Effector CD8-positive, alpha-beta T cell (primary cell): ENCODE measurements around the gene SATL1.
"Not testable (repeated sequence)": the region's sequence is repeated elsewhere in the genome, so short reads cannot be mapped to it uniquely, and the experiment has no call there.

ENCODE experiments used
- DNase-seq: peaks from one replicate; lab custom pipeline; 2025; lab: John Stamatoyannopoulos, UW

Gene SATL1

DNA sequence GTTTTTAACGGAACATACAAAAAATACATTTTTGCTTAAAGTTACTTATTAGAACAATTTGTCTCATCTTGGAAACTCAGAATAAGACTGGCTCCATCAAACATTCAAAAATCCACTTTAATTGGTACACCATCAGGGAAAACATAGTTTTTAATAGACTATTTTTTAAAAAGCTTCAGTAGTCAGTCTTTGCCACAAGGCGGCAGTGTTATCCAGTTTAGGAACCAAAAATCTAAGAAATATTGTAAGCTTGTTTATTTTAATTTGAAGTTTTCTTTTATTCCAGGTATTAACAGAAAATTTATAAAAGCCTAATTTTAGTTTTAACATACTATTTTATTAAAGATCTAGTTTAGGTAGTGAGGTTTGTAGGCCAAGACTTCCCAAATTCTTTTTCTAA lies 132.2 kb downstream of the SATL1 start:
- no peak for DNase-seq

DNA sequence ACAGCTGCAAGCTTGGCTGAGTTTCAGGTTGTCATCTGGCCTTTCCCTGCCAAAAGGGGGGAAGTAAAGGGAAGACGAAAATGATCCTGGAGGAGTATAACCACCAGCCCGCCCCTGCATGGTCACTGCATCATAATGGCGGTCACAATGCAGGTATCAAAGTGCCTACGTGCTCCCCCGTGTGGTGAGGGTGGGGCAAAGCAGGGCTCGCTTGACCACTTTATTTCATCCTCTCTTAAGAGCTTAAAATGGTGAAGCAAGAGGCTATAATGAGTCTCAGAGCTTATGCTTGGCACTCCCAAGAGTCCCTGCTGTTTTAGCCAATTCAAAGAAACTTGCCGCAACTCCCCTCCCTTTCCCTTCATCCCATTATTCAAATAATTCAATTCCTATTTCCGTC lies 134.3 kb downstream of the SATL1 start:
- DNase-seq, result no peak

DNA sequence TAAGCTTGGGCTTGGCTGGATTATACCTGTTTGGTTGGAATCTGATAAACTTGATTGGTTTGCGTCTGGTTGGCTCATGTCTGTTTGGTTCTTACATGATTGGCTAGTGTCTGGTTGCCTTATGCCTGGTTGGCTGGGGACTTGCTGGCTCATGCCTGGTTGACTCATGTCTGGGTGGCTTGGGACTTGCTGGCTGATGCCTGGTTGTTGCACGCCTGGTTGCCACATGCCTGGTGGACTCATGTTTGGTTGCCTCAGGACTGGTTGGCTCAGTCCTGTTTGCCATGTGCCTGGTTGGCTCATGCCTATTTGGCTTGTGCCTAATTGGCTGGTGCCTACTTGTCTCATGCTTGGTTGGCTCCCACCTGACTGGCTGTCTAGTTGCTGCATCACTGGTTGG lies 135.4 kb downstream of the SATL1 start:
- DNase-seq, result no peak

DNA sequence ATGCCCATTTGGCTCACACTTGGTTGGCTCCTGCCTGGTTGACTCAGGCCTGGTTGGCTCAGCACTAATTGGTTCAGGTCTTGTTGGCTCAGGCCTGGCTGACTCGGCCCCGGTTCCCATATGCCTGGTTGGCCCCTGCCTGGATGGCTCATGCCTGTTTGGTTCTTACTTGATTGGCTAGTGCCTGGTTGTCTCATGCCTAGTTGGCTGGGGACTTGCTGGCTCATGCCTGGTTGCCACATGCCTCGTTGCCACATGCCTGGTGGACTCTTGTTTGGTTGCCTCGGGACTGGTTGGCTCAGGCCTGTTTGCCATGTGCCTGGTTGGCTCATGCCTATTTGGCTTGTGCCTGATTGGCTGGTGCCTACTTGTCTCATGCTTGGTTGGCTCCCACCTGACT lies 136.2 kb downstream of the SATL1 start:
- DNase-seq, result no peak

DNA sequence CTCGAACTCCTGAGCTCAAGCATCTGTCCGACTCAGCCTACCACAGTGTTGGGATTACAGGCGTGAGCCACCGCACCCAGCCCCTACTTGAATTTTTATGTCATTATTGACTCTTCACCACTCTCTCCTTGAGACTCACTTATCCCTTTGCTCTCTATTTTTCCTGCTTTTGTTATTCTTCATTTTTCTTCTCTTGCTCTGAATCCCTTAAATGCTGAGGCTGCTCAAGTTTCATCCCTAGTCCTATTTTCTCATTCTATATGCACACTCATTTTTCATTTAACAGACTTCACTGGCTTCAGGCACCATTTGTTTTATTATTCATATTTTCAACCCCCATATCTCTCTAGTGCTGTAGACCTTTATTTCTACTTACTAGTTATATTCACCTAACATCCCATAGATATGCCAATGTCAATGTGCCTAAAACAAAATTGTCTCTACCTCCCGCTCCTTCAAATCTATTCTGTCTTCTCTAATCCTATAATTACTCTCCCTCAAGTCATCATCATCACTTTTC lies 154.2 kb downstream of the SATL1 start:
- DNase-seq, result no peak

DNA sequence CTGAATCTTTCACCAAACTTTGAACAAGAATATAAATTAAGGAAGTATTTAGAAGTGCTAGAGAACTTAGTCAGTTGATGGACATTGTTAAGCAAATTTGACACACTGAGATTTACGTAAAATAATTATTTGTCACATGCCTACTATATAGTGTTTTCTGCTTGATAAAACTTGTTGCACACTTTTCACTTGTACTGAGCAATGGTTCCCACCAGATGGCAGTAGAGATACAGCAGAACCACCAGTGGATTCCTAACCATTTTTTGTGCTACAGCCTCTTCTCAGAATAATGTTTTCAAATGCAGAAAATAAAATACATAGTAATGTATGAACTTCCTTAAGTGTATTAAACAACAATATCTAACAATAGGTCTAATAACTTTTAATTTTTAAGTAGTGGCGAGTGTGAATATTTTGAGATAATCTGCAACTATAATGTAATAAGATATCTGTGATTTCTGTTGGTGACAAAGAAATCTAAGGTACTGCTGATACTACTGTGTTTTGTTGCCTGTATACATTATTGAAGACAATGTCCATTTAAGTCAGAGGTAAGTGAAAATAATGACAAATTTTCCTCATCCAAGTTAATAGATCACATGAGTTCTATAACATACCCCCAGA lies 158.7 kb downstream of the SATL1 start:
- no peak for DNase-seq

DNA sequence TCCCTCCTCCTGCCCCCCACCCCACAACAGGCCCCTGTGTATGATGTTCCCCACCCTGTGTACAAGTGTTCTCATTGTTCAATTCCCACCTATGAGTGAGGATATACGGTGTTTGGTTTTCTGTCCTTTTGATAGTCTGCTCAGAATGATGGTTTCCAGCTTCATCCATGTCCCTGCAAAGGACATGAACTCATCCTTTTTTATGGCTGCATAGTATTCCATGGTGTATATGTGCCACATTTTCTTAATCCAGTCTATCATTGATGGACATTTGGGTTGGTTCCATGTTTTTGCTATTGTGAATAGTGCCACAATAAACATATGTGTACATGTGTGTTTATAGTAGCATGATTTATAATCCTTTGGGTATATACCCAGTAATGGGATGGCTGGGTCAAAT lies 166.3 kb downstream of the SATL1 start:
- DNase-seq, result not testable (repeated sequence)

DNA sequence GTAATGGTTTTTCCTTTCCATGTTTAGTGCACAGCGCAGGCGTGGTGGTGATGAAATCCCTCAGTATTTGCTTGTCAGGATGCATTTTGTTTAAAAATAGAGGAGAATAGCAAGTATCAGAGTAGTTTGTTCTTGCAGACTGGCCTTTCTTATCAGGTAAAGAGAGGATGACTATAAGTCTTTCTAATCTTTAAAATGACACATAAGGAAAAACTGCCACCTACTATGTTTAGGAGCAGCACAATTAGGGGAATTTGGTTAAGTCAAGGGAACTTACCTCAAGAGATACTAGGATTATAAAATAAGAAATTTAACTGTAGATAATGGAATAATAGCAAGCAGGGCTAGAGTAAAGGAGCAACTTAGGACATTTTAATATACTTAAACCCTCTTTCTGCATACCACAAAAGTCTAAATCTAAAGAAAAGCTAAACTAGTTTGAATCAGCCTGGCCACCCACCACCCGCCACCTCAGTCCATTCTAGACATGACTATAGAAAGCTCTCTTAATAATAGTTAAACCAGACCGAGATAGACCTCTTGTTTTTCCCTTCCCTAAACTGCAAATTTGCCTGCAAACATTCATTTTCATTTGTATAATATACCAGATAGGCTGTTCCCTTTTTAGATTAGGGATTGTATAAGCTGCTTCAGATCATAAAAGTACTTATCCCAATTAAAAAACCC lies 177.9 kb downstream of the SATL1 start:
- DNase-seq, result no peak

DNA sequence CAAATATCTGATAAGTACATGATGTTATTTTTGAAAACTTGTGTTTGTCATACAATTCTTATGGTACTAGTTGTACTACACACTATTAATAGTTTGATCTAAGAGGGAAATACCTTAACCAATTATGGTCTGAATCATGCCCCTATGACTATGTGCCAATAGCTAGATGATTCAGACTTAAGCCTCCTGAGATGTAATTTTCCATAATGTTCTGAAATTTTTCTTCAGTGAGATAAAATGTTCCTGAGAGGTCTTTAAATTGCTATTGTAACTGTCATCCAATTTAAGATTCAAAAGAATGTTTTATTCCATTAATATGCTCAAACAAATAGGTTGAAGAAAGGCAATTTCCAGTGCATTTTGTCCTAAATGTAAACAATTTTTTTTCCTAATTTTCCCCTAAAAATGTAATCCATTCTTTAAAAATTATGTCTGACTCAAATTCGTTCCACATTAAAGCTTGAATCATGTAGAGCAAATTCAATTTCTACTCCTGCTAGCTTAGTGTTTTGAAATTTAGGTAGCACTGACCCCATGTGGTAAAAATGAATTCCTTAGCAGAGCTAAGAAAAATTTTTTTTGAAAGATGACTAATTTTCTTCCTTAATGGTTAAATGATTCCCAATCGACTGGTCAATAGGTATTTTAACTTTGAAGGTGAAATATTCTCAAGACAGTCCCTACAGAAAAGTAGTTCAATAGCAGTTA lies 190.8 kb downstream of the SATL1 start:
- DNase-seq, result no peak

DNA sequence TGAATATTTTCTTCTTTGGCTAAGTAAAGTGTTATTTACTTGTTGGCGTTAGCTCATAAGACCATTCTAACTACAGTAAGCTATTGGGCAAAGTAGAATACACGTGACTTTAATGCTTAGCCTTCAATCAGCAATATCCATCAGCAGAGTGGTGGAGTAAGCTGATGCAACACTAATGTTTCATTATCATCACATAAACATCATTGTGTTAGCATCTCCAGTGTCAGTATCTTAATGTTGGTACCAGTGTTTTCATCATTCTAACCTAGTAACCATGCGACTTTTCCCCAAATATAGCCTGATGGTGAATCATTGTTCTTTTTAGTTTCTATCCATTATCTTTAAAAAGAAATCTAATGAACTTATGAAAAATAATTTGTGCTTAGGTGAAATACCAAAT lies 191.4 kb downstream of the SATL1 start:
- no peak for DNase-seq

DNA sequence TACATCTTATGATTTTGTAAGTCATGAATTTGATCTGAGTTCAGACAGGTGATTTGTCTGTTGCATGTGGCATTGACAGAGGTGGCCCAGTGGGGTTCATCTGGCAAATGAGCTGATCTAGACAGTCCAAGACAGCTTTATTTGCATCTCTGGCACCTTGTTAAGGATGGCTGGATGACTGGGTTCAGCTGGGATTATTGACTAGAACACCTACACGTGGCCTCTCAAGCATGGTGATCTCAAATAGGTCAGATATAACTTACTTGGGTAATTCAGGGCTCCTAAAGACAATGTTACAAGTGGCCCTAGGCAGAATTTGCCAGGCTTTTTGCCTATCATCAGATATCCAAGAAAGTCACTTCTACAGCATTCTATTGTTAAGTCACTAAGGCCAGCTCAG lies 192.0 kb downstream of the SATL1 start:
- DNase-seq, result no peak
